Measurements from ENCODE around the gene SLC34A3. TPM values are rescaled to one million over a fixed set of nuclear protein-coding genes. Genes with fewer than 3 reads are reported as not detected.

The SLC34A3 gene
- polyA plus RNA-seq, 2 of the 4 experiments (the other 2 are of a cell fraction), result 0.05 TPM; not detected in 1

DNA sequence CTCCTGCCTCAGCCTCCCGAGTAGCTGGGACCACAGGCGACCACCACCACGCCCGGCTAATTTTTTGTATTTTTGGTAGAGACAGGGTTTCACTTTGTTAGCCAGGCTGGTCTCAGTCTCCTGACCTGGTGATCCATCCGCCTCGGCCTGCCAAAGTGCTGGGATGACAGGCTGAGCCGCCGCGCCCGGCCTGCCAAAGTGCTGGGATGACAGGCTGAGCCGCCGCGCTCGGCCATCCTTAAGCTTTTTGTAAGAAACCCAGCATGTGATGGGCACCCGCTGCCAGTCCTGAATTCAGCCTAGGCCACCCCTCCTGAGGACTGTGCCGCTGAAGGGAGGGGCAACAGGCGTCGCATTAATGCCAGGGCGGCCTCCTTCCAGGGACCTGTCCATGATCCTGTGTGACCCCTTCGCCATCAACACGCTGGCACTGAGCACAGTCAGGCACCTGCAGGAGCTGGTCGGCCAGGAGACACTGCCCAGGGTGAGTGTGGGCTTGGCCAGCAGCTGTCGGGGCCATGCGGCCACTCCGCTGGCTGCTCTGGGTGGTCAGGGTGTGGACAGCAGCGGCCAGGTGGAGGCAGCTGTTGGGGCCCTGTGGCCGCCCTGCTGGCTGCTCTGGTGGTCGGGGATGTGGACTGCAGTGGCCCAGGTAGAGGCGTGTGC lies 34.9 kb downstream of the SLC34A3 start:
- no peak for TF ChIP-seq FOSL2 (IDR thresholded peaks at IDR 0.05)
- TF ChIP-seq FOSL2 (CRISPR knock-in tag; IDR thresholded peaks at IDR 0.05), result no peak
- no peak for TF ChIP-seq EHF (CRISPR knock-in tag; IDR thresholded peaks at IDR 0.05)
- TF ChIP-seq HEYL (CRISPR knock-in tag; IDR thresholded peaks at IDR 0.05), result no peak
- TF ChIP-seq ZFP36 (IDR thresholded peaks at IDR 0.05; ENCODE audit: borderline replicate concordance, partially characterized antibody), result no peak
- no peak for TF ChIP-seq MAZ (IDR thresholded peaks at IDR 0.05; ENCODE audit: borderline replicate concordance, low read depth, low read length)
- TF ChIP-seq FOSB (CRISPR knock-in tag; IDR thresholded peaks at IDR 0.05), result no peak
- no peak for TF ChIP-seq NR3C1 (IDR thresholded peaks at IDR 0.05)
- no peak for TF ChIP-seq SMC3 (IDR thresholded peaks at IDR 0.05)
- TF ChIP-seq, protein P1, sequence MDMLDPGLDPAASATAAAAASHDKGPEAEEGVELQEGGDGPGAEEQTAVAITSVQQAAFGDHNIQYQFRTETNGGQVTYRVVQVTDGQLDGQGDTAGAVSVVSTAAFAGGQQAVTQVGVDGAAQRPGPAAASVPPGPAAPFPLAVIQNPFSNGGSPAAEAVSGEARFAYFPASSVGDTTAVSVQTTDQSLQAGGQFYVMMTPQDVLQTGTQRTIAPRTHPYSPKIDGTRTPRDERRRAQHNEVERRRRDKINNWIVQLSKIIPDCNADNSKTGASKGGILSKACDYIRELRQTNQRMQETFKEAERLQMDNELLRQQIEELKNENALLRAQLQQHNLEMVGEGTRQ (IDR thresholded peaks at IDR 0.05), result no peak
- no peak for TF ChIP-seq BHLHE40 (IDR thresholded peaks at IDR 0.05; ENCODE audit: low read depth, low read length)
- TF ChIP-seq CBX2 (IDR thresholded peaks at IDR 0.05; ENCODE audit: borderline replicate concordance, low read depth), result no peak
- no peak for TF ChIP-seq CHD2 (IDR thresholded peaks at IDR 0.05; ENCODE audit: low read length, partially characterized antibody)
- no peak for TF ChIP-seq FOXS1 (CRISPR knock-in tag; IDR thresholded peaks at IDR 0.05)
- CTCF ChIA-PET, result interaction anchor here (1.3 to 17.1 kb wide), 6 partner anchors 7 to 77 kb away, joined by 3 to 236 read pairs (median 10); partner anchors contain the start of genes TOR4A and TUBB4B
- FAIRE-seq (no peak), DNase-seq (ENCODE audit: low read depth in 1 of 2, low spot score in 1 of 2) (no peak), ATAC-seq (no peak; a peak in 1 of 6 replicates)
- WGBS (ENCODE audit: missing lambda C conversion rate), result 94% methylated on average over 29 of the region's 29 CpGs
- Histone ChIP-seq H3K4me2 (no peak overlapping the region), H3K4me1 (peaks cover 22% of the 10 kb centered on the region), H3K27ac (no peak overlapping the region), H3K4me3 (no peak overlapping the region), H3K9me3 (no peaks in the 10 kb centered on the region)
- POLR2A ChIA-PET, result interaction anchor here (1.0 kb wide), 1 partner anchor 11 kb away, joined by 3 read pairs; the partner anchor contains the start of gene NELFB

DNA sequence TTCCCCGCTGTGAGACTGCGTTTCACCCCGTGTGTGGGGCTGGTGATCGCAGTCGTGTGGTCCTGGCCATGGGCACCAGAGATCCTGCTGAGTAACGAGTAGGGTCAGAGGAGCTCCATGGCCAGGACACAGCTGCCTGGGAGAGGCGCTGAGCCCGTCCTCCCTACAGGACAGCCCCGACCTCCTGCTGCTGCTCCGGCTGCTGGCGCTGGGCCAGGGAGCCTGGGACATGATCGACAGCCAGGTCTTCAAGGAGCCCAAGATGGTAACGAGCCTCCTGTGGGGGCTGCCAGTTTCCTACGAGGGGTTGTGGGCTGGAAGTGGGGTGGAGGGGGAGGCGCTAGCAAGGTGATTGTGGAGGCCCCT lies 35.4 kb downstream of the SLC34A3 start:
- WGBS (ENCODE audit: missing lambda C conversion rate), result 95% methylated on average over 15 of the region's 15 CpGs
- DNase-seq (ENCODE audit: low read depth in 1 of 2, low spot score in 1 of 2) (no peak), ATAC-seq (no peak), FAIRE-seq (no peak)
- ChIA-PET CTCF (interaction anchor here (1.3 to 17.1 kb wide), 5 partner anchors 10 to 24 kb away, joined by 3 to 236 read pairs (median 6); partner anchors contain the start of genes TOR4A and TUBB4B), POLR2A (no interaction called here)
- TF ChIP-seq POLR2AphosphoS2 (conservative IDR thresholded peaks at IDR 0.05; ENCODE audit: low read length) (no peak), MYC (IDR thresholded peaks at IDR 0.05; ENCODE audit: borderline replicate concordance, low read length) (no peak), ESRRA (IDR thresholded peaks at IDR 0.05; ENCODE audit: borderline replicate concordance, low read length) (no peak), SREBF2 (IDR thresholded peaks at IDR 0.05) (no peak)
- H3K4me1 ChIP-seq, result peaks cover 22% of the 10 kb centered on the region
- no peak overlapping the region for H3K27ac ChIP-seq
- no peak overlapping the region for H3K4me3 ChIP-seq
- no peak overlapping the region for H3K4me2 ChIP-seq
- H3K9me3 ChIP-seq, result no peaks in the 10 kb centered on the region

DNA sequence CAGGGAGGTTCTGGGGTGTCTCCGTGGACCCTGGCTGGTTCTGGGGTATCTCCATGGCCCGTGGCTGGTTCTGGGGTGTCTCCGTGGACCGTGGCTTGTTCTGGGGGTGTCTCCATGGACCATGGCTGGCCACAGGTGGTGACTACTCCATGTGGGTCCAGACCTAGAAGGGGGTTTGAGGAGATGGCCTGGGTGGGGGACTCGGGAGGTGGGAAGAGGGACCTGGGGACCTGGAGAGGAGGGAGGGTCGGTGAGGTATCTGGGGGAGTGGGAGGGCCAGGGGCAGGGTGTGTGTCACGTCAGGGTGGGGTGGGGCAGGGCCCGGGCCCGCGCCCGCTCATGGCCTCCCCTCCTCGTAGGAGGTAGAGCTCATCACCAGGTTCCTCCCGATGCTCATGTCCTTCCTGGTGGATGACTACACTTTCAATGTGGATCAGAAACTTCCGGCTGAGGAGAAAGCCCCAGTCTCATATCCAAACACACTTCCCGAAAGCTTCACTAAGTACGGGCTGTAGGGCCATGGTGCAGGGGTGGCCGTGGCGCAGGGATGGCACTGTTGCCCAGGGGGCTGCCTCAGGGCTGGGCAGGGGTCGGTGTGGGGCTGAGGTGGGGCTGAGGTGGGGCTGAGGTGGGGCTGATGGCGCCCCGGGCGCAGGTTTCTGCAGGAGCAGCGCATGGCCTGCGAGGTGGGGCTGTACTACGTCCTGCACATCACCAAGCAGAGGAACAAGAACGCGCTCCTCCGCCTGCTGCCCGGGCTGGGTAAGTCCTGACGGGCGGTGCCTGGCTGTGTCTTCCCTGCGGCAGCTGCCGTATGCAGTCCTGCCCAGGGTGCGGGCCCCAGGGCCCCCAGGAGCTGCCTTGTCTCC lies 36.1 kb downstream of the SLC34A3 start:
- Histone ChIP-seq H3K4me1 (peaks cover 22% of the 10 kb centered on the region), H3K4me2 (no peak overlapping the region), H3K4me3 (no peak overlapping the region), H3K9me3 (no peaks in the 10 kb centered on the region), H3K27ac (no peak overlapping the region)
- POLR2A ChIA-PET, result no interaction called here
- 93% methylated on average over 28 of the region's 34 CpGs for WGBS (ENCODE audit: missing lambda C conversion rate)
- CTCF ChIA-PET, result interaction anchor here (1.3 to 17.1 kb wide), 6 partner anchors 10 to 24 kb away, joined by 3 to 236 read pairs (median 6); partner anchors contain the start of genes TOR4A and TUBB4B
- no peak for FAIRE-seq
- DNase-seq (ENCODE audit: low read depth in 1 of 2, low spot score in 1 of 2), result no peak
- TF ChIP-seq TP53 (CRISPR knock-in tag; IDR thresholded peaks at IDR 0.05), result no peak
- TF ChIP-seq POLR2A (IDR thresholded peaks at IDR 0.05; ENCODE audit: low read length), result no peak
- no peak for ATAC-seq
